HG03575 (cell line): Measurements from ENCODE around the gene ZNG1B.
A peak's percentile ranks its signal among the peaks of the same experiment; 100 is the strongest.
"Not testable (repeated sequence)": the region's sequence is repeated elsewhere in the genome, so short reads cannot be mapped to it uniquely, and the experiment has no call there.

ENCODE experiments used
- ATAC-seq: cut with Tn5 transposase; IDR thresholded peaks from one replicate; pipeline ENCODE4 v1.9.1; 2021; ENCODE audit not compliant: unreplicated experiment, insufficient number of reproducible peaks, low FRiP score; ENCODE audit errors: extremely low read depth

The ZNG1B gene

GRCh38 chr2:113437508-113438465, at the start of gene ZNG1B:
TSS of gene ZNG1B (plus strand) at chr2:113437691. CDS start at chr2:113437869, 178 bp downstream.
- not testable (repeated sequence) for ATAC-seq

GRCh38 chr2:113390124-113390849, 47.2 kb upstream of the ZNG1B start:
- peak; percentile 66 for ATAC-seq

DNA sequence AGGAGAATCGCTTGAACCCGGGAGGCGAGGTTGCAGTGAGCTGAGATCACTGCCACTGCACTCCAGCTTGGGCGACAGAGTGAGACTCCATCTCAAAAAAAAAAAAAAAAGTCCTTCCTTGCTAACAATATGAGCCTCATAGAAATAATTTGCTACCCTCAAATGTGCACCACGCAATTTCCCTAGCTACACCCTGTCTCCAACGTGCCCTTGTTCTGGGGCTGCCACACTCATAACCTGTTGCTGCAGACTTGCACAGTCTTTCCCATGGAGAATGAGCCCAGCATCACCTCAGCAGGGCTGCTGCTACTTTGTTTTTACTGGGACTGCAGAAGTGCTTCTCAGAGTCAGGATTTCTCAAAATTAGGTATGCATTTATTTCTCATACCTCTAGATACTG, 46.4 kb upstream of the ZNG1B start:
- no peak for ATAC-seq

- ATAC-seq: no peak
These were observed 31.4 kb upstream of the ZNG1B start for GRCh38 chr2:113406114-113406513.

DNA sequence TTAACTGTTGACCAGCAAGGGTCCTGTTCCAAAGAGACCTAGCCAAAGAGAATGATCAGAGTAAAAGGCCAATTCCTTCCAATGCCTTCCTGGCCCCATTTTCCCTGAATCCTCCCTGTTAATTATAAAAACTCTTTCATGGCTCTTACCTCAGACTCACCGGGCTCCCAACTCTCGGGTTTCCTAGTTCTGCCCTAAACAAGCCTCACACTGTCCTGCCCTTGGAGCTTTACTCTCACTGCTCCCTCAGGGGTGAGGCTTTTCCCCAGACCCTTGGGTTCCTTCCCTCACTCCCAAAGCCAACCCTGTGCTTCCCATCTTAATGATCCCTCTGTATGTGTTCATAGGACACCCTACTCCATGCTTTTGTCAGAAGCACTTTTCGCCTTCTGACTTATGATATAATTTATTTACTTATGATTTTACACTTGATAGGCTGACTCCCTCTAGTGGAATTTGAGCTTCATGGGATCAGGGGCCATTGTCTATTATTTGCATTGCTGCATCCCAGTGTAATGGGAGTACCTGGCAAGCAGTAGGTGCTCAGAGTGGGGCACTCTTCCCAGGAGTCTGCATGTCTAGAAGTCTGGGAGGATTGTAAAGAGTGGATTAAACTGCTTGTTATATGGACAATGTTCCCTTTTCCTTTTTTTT, 29.9 kb upstream of the ZNG1B start:
- ATAC-seq: no peak

GRCh38 chr2:113411725-113412352, 25.7 kb upstream of the ZNG1B start:
- not testable (repeated sequence) for ATAC-seq

- ATAC-seq: not testable (repeated sequence)
These were observed 24.7 kb upstream of the ZNG1B start for GRCh38 chr2:113412774-113413173.

- not testable (repeated sequence) for ATAC-seq
These were observed 5.7 kb upstream of the ZNG1B start for GRCh38 chr2:113431773-113432172.

DNA sequence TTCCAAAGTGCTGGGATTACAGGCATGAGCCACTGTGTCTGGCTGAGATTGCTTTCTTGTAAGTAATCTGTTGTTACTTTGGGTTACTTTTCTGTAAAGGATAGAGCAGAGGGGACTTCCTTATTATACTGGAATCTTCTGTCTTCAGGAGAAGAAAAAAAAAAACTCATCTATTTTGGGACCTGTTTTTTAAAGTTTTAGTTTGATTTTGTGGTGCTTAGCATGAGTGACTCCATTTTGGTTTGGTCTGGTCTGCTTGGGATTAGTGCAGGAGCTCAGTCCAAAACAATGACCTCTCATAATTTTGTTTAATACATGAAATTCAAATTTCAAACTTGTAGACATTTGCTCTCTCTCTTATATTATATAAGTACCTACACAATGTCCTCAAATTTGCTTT, 4.0 kb upstream of the ZNG1B start:
- not testable (repeated sequence) for ATAC-seq

DNA sequence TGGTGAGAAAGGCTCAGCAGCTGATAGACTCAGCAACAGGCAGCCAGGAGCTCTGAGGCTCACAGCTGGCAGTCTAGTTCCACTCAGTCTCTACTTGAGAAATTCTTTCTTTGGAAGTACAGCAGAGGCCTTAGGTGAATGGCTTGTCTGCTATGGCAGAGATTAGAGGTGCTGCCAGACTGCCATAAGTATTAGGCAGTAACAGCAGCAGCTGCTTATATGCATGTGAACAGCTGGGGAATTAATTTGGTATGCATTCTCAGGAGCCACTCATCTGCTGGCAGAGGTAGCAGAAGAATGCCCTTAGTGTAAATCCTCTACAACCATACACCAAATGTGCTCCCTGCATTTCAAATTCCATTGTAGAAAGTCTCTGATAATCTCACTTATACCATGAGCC, 28.3 kb downstream of the ZNG1B start:
- ATAC-seq: not testable (repeated sequence)

DNA sequence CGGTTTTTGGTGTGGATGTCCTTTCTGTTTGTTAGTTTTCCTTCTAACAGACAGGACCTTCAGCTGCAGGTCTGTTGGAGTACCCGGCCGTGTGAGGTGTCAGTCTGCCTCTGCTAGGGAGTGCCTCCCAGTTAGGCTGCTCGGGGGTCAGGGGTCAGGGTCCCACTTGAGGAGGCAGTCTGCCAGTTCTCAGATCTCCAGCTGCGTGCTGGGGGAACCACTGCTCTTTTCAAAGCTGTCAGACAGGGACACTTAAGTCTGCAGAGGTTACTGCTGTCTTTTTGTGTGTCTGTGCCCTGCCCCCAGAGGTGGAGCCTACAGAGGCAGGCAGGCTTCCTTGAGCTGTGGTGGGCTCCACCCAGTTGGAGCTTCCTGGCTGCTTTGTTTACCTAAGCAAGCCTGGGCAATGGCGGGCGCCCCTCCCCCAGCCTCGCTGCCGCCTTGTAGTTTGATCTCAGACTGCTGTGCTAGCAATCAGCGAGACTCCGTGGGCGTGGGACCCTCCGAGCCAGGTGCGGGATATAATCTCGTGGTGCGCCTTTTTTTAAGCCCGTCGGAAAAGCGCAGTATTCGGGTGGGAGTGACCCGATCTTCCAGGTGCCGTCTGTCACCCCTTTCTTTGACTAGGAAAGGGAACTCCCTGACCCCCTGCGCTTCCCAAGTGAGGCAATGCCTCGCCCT, 39.3 kb downstream of the ZNG1B start:
- ATAC-seq: not testable (repeated sequence)

DNA sequence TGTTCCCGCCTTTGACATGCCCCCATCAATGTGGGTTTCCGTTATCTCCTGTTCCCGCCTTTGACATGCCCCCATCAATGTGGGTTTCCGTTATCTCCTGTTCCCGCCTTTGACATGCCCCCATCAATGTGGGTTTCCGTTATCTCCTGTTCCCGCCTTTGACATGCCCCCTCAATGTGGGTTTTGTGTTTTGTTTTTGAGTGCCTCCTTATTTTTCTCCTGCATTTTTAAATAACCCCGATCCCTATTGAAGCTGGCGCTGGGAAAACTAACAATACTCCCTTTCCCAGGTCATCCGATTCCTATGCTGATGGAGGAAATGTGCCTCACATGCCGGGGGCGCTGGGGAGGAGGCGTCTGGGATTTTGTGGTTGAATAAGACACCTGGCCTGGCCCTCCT, 59.0 kb downstream of the ZNG1B start:
- not testable (repeated sequence) for ATAC-seq

GRCh38 chr2:113498365-113498764, 60.9 kb downstream of the ZNG1B start, which contains the start of gene FOXD4L1:
TSS of gene FOXD4L1 (plus strand) at chr2:113498665. CDS start at chr2:113499257, 592 bp downstream.
- ATAC-seq: not testable (repeated sequence)

GRCh38 chr2:113499019-113499885, 61.8 kb downstream of the ZNG1B start:
- ATAC-seq: not testable (repeated sequence)

DNA sequence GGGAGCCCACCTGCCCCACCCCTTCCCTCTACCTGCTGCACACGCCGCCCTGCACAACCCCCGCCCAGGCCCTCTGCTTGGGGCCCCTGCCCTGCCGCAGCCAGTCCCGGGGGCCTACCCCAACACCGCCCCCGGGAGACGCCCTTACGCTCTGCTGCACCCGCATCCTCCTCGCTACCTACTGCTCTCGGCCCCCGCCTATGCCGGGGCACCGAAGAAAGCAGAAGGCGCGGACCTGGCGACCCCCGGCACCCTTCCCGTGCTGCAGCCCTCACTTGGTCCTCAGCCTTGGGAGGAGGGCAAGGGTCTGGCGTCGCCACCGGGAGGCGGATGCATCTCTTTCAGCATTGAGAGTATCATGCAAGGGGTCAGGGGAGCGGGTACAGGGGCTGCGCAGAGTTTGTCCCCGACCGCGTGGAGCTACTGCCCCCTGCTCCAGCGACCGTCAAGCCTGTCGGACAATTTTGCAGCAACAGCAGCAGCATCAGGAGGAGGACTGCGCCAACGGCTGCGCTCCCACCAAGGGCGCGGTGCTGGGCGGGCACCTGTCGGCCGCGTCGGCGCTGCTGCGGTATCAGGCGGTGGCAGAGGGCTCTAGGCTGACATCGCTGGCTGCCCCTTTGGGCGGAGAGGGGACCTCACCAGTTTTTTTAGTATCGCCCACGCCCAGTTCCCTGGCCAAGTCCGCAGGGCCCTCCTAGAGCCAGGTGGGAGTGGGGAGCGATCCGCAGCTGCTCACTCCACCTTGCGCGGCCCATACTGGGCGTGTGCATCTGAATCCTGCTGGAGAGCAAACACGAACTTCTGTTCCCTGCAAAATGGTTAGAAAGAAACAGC, 62.6 kb downstream of the ZNG1B start:
- not testable (repeated sequence) for ATAC-seq

DNA sequence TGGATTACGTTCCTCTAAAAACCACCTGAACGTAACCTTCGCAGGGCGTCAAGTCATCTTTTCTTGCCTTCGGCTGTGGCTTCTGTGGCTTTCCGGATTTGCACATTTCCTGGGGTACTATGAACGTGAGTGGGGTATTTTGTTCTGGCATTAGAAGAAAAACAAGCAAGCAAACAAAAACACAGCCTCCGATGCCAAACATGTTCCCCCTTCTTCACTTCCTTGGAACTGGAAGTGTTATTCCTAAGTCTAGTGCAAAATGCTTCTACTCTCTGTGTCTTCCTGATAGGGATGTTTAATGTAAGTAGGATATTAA, 63.2 kb downstream of the ZNG1B start:
- not testable (repeated sequence) for ATAC-seq
